Measurements from ENCODE around the gene RNFT2.

RNFT2 gene

DNA sequence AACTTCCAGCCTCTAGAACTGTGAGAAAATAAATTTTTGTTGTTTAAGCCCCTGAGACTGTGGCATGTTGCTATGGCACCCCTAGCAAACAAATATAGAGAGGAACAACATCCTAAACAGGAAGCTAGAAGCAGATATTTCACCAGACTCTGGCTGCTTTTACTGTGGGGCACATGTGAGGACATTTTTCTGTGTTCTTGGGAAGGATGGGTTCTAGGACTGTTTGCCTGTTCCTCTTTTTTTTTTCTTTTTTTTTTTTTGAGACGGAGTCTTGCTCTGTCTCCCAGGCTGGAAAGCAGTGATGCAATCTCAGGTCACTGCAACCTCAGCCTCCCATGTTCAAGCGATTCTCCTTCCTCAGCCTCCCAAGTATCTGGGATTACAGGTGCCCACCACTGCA, 147.4 kb downstream of the RNFT2 start:
- no peak overlapping the region for H3K4me3 ChIP-seq (ENCODE audit: low read depth, low read length)
- no peaks in the 10 kb centered on the region for H3K36me3 ChIP-seq (ENCODE audit: insufficient read depth, low read length)
- no peak overlapping the region for H2AFZ ChIP-seq (ENCODE audit: low read length, unreplicated experiment)
- no peak overlapping the region for H3K27ac ChIP-seq (ENCODE audit: low read depth, low read length)
- H3K27me3 ChIP-seq (ENCODE audit: insufficient read depth, low read length), result peaks cover 62% of the 10 kb centered on the region
- no peaks in the 10 kb centered on the region for H3K79me2 ChIP-seq (ENCODE audit: control insufficient read depth, insufficient read depth, low read length, unreplicated experiment)
- H3K4me1 ChIP-seq (ENCODE audit: control insufficient read depth, insufficient read depth, low read length, unreplicated experiment), result peaks cover 7% of the 10 kb centered on the region

DNA sequence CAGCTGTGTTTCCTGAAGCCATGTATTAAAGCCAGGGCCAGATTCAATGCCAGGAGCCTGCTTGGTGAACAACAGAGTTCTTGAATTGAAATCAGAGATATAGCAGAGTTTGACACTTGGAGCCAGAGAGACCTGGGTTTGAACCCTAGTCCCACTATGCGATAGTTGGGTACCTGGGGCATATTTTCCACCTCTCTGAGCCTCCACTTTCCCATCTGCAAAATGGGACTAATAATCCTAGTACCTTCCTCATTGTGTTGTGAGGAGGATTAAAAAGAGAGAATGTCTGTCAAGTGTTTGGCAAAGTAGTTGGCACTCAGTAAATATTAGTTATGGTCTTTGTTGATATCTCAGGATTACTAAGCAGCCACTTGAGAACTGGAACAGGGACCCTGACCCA, 149.1 kb downstream of the RNFT2 start:
- Histone ChIP-seq H3K4me3 (ENCODE audit: low read depth, low read length) (no peak overlapping the region), H3K36me3 (ENCODE audit: insufficient read depth, low read length) (no peaks in the 10 kb centered on the region), H2AFZ (ENCODE audit: low read length, unreplicated experiment) (no peak overlapping the region), H3K27me3 (ENCODE audit: insufficient read depth, low read length) (peaks cover 51% of the 10 kb centered on the region), H3K79me2 (ENCODE audit: control insufficient read depth, insufficient read depth, low read length, unreplicated experiment) (no peaks in the 10 kb centered on the region), H3K27ac (ENCODE audit: low read depth, low read length) (no peak overlapping the region), H3K4me1 (ENCODE audit: control insufficient read depth, insufficient read depth, low read length, unreplicated experiment) (no peaks in the 10 kb centered on the region)

DNA sequence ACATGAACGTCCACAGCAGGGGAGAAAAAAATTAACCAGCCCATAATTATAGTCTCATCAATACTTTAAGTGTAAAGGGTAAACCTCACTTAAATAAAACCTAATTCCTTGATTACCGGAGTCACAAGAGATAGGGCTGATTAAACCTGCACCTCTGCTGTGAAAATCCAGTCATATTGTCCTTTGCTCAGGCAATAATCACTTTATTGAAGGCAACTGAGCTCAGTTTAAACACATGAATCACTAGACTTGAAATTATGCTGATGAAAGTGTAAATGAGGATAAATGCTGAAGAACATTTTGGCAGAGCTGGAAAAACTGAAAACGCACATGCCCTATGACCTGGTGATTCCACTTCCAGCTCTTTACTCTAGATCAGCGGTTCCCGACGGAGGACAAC, 149.8 kb downstream of the RNFT2 start:
- H3K36me3 ChIP-seq (ENCODE audit: insufficient read depth, low read length), result no peaks in the 10 kb centered on the region
- H3K27ac ChIP-seq (ENCODE audit: low read depth, low read length), result no peak overlapping the region
- peaks cover 45% of the 10 kb centered on the region for H3K27me3 ChIP-seq (ENCODE audit: insufficient read depth, low read length)
- H3K79me2 ChIP-seq (ENCODE audit: control insufficient read depth, insufficient read depth, low read length, unreplicated experiment), result no peaks in the 10 kb centered on the region
- H2AFZ ChIP-seq (ENCODE audit: low read length, unreplicated experiment), result no peak overlapping the region
- H3K4me3 ChIP-seq (ENCODE audit: low read depth, low read length), result no peak overlapping the region
- no peaks in the 10 kb centered on the region for H3K4me1 ChIP-seq (ENCODE audit: control insufficient read depth, insufficient read depth, low read length, unreplicated experiment)

DNA sequence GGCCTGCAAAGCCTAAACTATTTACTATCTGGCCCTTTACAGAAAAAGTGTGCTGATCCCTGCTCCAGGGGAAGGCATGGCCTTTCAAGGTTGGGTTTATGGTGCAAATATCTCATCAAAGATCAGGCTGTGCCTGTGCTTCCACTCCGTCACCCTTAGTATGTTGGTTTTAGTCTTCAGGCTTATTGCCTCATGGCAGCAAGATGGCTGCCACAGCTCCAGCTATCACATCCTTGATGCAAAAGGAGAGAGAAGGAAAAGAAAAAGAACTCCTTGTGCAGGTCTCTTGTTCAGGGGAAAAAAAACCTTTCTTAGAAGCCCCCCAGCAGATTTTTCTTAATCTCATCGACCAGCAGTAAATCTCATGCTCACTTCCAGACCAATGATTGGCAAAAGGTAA, 152.2 kb downstream of the RNFT2 start:
- Histone ChIP-seq H3K4me3 (ENCODE audit: low read depth, low read length) (no peak overlapping the region), H3K4me1 (ENCODE audit: control insufficient read depth, insufficient read depth, low read length, unreplicated experiment) (no peaks in the 10 kb centered on the region), H2AFZ (ENCODE audit: low read length, unreplicated experiment) (no peak overlapping the region), H3K27ac (ENCODE audit: low read depth, low read length) (no peak overlapping the region), H3K79me2 (ENCODE audit: control insufficient read depth, insufficient read depth, low read length, unreplicated experiment) (no peaks in the 10 kb centered on the region), H3K36me3 (ENCODE audit: insufficient read depth, low read length) (no peaks in the 10 kb centered on the region), H3K27me3 (ENCODE audit: insufficient read depth, low read length) (peaks cover 32% of the 10 kb centered on the region)

DNA sequence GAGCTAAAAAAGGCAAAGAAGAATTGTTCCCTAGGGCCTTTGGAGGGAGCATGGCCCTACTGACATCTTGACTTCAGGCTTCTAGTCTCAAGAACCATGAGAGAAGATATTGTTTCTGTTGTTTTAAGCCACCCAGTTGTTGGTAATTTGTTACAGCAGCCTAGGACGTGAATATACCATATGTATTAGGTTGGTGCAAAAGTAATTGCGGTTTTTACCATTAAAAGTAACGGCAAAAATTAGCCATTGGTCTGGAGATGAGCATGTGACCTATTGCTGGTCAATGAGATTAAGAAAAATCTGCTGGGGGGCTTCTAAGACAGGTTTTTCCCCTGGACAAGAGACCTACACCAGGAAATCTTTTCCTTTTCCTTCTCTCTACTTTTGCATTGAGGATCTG, 152.9 kb downstream of the RNFT2 start:
- Histone ChIP-seq H3K36me3 (ENCODE audit: insufficient read depth, low read length) (no peaks in the 10 kb centered on the region), H3K27me3 (ENCODE audit: insufficient read depth, low read length) (peaks cover 36% of the 10 kb centered on the region), H3K79me2 (ENCODE audit: control insufficient read depth, insufficient read depth, low read length, unreplicated experiment) (no peaks in the 10 kb centered on the region), H3K27ac (ENCODE audit: low read depth, low read length) (no peak overlapping the region), H3K4me1 (ENCODE audit: control insufficient read depth, insufficient read depth, low read length, unreplicated experiment) (no peaks in the 10 kb centered on the region), H3K4me3 (ENCODE audit: low read depth, low read length) (no peak overlapping the region), H2AFZ (ENCODE audit: low read length, unreplicated experiment) (no peak overlapping the region)

DNA sequence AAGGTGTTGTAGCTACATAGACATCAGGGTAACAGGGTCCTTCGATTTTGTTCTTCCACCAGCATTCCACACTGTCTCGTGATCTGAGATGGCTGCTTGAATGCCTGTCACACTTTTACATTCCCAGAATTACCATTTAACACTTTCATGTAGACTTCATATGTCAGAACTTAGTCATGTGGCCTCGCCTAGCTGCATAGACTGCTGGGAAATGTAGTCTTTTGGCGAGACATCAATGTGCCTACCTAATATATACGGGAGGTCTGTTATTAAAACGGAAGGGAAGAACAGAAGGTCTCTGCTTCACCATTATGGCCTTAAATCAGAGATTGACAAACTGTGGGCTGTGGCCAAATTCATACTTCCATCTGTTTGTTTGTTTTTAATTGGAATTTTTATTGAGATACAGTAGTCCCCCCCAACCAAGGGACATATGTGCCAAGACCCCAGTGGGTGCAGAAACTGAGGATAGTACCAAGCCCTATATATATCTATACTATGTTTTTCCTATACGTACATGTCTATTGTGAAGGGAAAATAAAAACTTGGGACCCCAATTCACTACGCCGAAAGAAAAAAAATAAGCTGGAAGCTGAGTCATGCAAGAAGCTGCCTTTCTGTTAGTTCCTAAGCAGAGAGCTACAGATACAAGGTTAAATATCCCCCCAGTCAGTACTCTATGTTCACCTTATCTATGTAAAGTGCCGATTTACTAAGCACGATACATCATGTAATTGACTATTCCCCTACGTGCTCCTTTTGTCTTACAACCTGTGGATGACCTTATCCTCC, 154.4 kb downstream of the RNFT2 start:
- H3K36me3 ChIP-seq (ENCODE audit: insufficient read depth, low read length), result no peaks in the 10 kb centered on the region
- H3K27me3 ChIP-seq (ENCODE audit: insufficient read depth, low read length), result peaks cover 41% of the 10 kb centered on the region
- no peaks in the 10 kb centered on the region for H3K4me1 ChIP-seq (ENCODE audit: control insufficient read depth, insufficient read depth, low read length, unreplicated experiment)
- H3K79me2 ChIP-seq (ENCODE audit: control insufficient read depth, insufficient read depth, low read length, unreplicated experiment), result no peaks in the 10 kb centered on the region
- no peak overlapping the region for H3K27ac ChIP-seq (ENCODE audit: low read depth, low read length)
- no peak overlapping the region for H2AFZ ChIP-seq (ENCODE audit: low read length, unreplicated experiment)
- no peak overlapping the region for H3K4me3 ChIP-seq (ENCODE audit: low read depth, low read length)

DNA sequence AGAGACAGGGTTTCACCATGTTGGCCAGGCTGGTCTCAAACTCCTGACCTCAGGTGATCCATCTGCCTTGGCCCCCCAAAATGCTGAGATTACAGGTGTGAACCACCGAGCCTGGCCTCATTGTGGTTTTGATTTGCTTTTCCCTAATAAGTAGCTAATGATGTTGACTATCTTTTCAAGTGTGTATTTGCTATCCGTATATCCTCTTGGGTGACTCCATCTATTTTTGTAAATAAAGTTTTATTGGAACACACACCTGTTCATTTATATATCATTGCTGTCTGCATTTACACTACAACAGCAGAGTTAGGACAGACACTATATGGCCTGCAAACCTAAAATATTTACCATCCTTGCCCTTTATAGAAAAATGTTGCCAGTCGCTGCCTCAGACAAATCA, 156.8 kb downstream of the RNFT2 start:
- no peaks in the 10 kb centered on the region for H3K4me1 ChIP-seq (ENCODE audit: control insufficient read depth, insufficient read depth, low read length, unreplicated experiment)
- H3K36me3 ChIP-seq (ENCODE audit: insufficient read depth, low read length), result no peaks in the 10 kb centered on the region
- H3K4me3 ChIP-seq (ENCODE audit: low read depth, low read length), result no peak overlapping the region
- no peak overlapping the region for H2AFZ ChIP-seq (ENCODE audit: low read length, unreplicated experiment)
- no peak overlapping the region for H3K27ac ChIP-seq (ENCODE audit: low read depth, low read length)
- H3K27me3 ChIP-seq (ENCODE audit: insufficient read depth, low read length), result peaks cover 53% of the 10 kb centered on the region
- H3K79me2 ChIP-seq (ENCODE audit: control insufficient read depth, insufficient read depth, low read length, unreplicated experiment), result no peaks in the 10 kb centered on the region

DNA sequence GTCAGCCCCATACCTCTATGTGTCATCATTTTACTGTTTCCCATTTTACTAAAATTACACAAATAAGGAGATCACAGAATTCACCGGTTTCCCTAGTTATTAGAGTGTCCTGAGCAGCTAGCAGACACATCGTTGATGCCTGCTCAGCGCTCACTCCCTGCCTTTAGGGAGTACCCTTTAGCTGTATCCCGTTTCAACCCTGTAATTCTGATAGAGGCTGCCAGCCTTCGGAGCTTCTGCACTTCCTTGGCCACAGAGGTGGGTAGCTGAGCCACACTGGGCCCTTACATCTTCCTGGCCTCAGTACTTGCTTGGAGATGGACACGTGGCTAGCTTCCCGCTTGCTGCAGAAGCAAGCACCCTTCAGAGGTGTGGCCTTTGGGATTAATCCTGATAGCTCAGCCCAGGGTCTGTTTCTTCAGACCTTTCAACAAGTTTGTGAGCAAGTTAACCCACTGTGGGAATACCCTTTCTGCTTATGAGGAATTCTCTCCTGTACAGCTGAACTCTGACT, 158.4 kb downstream of the RNFT2 start:
- H3K4me3 ChIP-seq (ENCODE audit: low read depth, low read length), result no peak overlapping the region
- peaks cover 63% of the 10 kb centered on the region for H3K27me3 ChIP-seq (ENCODE audit: insufficient read depth, low read length)
- no peaks in the 10 kb centered on the region for H3K4me1 ChIP-seq (ENCODE audit: control insufficient read depth, insufficient read depth, low read length, unreplicated experiment)
- no peaks in the 10 kb centered on the region for H3K36me3 ChIP-seq (ENCODE audit: insufficient read depth, low read length)
- no peak overlapping the region for H2AFZ ChIP-seq (ENCODE audit: low read length, unreplicated experiment)
- no peaks in the 10 kb centered on the region for H3K79me2 ChIP-seq (ENCODE audit: control insufficient read depth, insufficient read depth, low read length, unreplicated experiment)
- H3K27ac ChIP-seq (ENCODE audit: low read depth, low read length), result no peak overlapping the region

DNA sequence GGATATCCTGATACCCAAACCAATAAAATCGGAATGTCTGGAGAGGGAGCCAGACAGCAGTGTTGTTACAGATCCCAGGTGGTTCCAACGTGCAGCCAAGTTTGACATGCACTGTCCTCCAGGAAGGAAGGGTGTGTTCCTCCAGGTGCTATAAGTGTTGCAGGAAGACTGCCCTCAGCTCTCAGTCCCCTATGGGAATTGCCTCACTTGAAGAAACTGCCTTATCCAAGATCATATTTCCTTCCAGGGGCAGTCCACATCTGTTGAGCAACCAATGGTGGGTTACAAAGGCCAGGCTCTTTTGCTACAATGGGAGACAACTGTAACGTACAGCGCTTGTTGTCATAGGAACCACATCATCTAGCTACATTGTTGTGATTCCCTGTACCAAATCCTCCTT, 159.4 kb downstream of the RNFT2 start:
- no peak overlapping the region for H3K27ac ChIP-seq (ENCODE audit: low read depth, low read length)
- H3K27me3 ChIP-seq (ENCODE audit: insufficient read depth, low read length), result peaks cover 71% of the 10 kb centered on the region
- H3K36me3 ChIP-seq (ENCODE audit: insufficient read depth, low read length), result no peaks in the 10 kb centered on the region
- no peak overlapping the region for H2AFZ ChIP-seq (ENCODE audit: low read length, unreplicated experiment)
- H3K4me1 ChIP-seq (ENCODE audit: control insufficient read depth, insufficient read depth, low read length, unreplicated experiment), result no peaks in the 10 kb centered on the region
- no peak overlapping the region for H3K4me3 ChIP-seq (ENCODE audit: low read depth, low read length)
- no peaks in the 10 kb centered on the region for H3K79me2 ChIP-seq (ENCODE audit: control insufficient read depth, insufficient read depth, low read length, unreplicated experiment)

DNA sequence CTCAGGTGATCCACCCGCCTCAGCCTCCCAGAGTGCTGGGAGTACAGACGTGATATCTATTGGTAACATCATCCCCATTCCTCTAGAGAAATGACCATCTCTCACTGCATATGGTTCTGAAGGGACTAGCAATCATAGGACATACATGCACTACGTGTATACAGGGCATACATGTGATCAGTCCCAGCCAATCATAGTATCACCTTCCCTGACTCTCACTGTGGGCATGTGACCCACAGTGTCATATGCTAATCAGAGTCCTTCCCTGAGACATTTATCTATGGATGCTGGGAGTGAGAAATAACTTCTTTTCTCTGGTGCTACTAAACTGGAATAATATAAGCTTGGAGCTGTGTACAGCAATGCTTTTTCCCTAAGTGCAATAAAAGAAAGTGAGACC, 160.6 kb downstream of the RNFT2 start:
- no peak overlapping the region for H2AFZ ChIP-seq (ENCODE audit: low read length, unreplicated experiment)
- H3K27me3 ChIP-seq (ENCODE audit: insufficient read depth, low read length), result peaks cover 75% of the 10 kb centered on the region
- no peaks in the 10 kb centered on the region for H3K36me3 ChIP-seq (ENCODE audit: insufficient read depth, low read length)
- H3K27ac ChIP-seq (ENCODE audit: low read depth, low read length), result no peak overlapping the region
- H3K79me2 ChIP-seq (ENCODE audit: control insufficient read depth, insufficient read depth, low read length, unreplicated experiment), result no peaks in the 10 kb centered on the region
- no peaks in the 10 kb centered on the region for H3K4me1 ChIP-seq (ENCODE audit: control insufficient read depth, insufficient read depth, low read length, unreplicated experiment)
- H3K4me3 ChIP-seq (ENCODE audit: low read depth, low read length), result no peak overlapping the region

DNA sequence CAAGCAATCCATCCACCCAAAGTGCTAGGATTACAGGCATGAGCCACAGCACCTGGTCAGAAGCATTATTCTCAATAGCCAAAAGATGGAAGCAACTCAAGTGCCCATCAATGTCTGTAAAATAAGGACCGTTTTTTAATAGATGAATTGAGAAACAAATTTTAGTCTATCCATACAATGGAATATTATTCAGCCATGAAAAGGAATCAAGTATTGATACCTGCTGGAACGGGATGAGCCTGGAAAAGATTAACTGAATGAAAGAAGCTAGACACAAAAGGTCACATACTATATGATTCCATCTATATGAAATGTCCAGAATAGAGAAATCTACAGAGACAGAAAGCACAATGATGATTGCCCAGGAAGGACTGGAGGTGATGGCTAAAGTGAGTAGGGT, 163.5 kb downstream of the RNFT2 start:
- no peaks in the 10 kb centered on the region for H3K79me2 ChIP-seq (ENCODE audit: control insufficient read depth, insufficient read depth, low read length, unreplicated experiment)
- H3K27ac ChIP-seq (ENCODE audit: low read depth, low read length), result no peak overlapping the region
- no peak overlapping the region for H3K4me3 ChIP-seq (ENCODE audit: low read depth, low read length)
- no peaks in the 10 kb centered on the region for H3K4me1 ChIP-seq (ENCODE audit: control insufficient read depth, insufficient read depth, low read length, unreplicated experiment)
- peaks cover 83% of the 10 kb centered on the region for H3K27me3 ChIP-seq (ENCODE audit: insufficient read depth, low read length)
- no peak overlapping the region for H2AFZ ChIP-seq (ENCODE audit: low read length, unreplicated experiment)
- no peaks in the 10 kb centered on the region for H3K36me3 ChIP-seq (ENCODE audit: insufficient read depth, low read length)
